Subcutaneous abdominal adipose tissue (tissue), 5 donors: ENCODE measurements around the gene MDM4.

Experiments
- H3K27ac ChIP-seq: one replicate; pipeline ENCODE4 v1.7.0; 2013; ENCODE audit warnings: low read depth, mild to moderate bottlenecking, inconsistent platforms, low read length, moderate library complexity
- H3K27me3 ChIP-seq, 5 donors: one replicate each; pipeline ENCODE4 v1.7.0; 2013; ENCODE audit warnings: low read length in 5 of 5, inconsistent platforms in 1 of 5; ENCODE audit not compliant: control insufficient read depth in 5 of 5, insufficient read depth in 4 of 5
- H3K36me3 ChIP-seq, 5 donors: one replicate each; pipeline ENCODE4 v1.7.0; 2013; ENCODE audit warnings: low read length in 5 of 5; ENCODE audit not compliant: control insufficient read depth in 5 of 5, insufficient read depth in 5 of 5
- H3K4me1 ChIP-seq, 5 donors: one replicate each; pipeline ENCODE4 v1.7.0; 2013; ENCODE audit warnings: low read length in 5 of 5, mild to moderate bottlenecking in 3 of 5, moderate library complexity in 1 of 5; ENCODE audit not compliant: control insufficient read depth in 5 of 5, insufficient read depth in 5 of 5
- H3K4me3 ChIP-seq, 5 donors: one replicate each; pipeline ENCODE4 v1.7.0; 2013; ENCODE audit warnings: low read length in 5 of 5, low read depth in 1 of 5
- H3K9ac ChIP-seq, 5 donors: one replicate each; pipeline ENCODE4 v1.7.0; 2013; ENCODE audit warnings: low read length in 5 of 5, mild to moderate bottlenecking in 4 of 5, moderate library complexity in 3 of 5
- H3K9me3 ChIP-seq, 5 donors: one replicate each; pipeline ENCODE4 v1.7.0; 2013; ENCODE audit warnings: low read length in 5 of 5; ENCODE audit not compliant: control insufficient read depth in 5 of 5
- donor health status: healthy.
- donor health status: healthy.
- donor health status: healthy.
- donor health status: healthy.
- donor health status: healthy.

The MDM4 gene

GRCh38 chr1:204487256-204487615 is 29.0 kb upstream of the MDM4 start:
- Histone ChIP-seq H3K4me3 (no peak overlapping the region), H3K9me3 (no peaks in the 10 kb centered on the region), H3K4me1 (peaks cover 6 to 57% (median 32%) of the 10 kb centered on the region in 5 donors), H3K9ac (no peak overlapping the region), H3K27ac (no peak overlapping the region), H3K36me3 (peaks cover 0 to 9% (median 5%) of the 10 kb centered on the region in 5 donors), H3K27me3 (no peaks in the 10 kb centered on the region)

GRCh38 chr1:204491655-204492054 is 24.6 kb upstream of the MDM4 start:
- peaks cover 8 to 54% (median 41%) of the 10 kb centered on the region in 5 donors for H3K4me1 ChIP-seq
- H3K4me3 ChIP-seq: peak overlapping the region in 3 of 5 donors; percentile 85 to 93 (median 88)
- no peaks in the 10 kb centered on the region for H3K27me3 ChIP-seq
- H3K27ac ChIP-seq: peak overlapping the region; percentile 73
- no peaks in the 10 kb centered on the region for H3K9me3 ChIP-seq
- peak overlapping the region in 4 of 5 donors; percentile 75 to 86 (median 80) for H3K9ac ChIP-seq
- peaks cover 0 to 9% (median 5%) of the 10 kb centered on the region in 5 donors for H3K36me3 ChIP-seq

DNA sequence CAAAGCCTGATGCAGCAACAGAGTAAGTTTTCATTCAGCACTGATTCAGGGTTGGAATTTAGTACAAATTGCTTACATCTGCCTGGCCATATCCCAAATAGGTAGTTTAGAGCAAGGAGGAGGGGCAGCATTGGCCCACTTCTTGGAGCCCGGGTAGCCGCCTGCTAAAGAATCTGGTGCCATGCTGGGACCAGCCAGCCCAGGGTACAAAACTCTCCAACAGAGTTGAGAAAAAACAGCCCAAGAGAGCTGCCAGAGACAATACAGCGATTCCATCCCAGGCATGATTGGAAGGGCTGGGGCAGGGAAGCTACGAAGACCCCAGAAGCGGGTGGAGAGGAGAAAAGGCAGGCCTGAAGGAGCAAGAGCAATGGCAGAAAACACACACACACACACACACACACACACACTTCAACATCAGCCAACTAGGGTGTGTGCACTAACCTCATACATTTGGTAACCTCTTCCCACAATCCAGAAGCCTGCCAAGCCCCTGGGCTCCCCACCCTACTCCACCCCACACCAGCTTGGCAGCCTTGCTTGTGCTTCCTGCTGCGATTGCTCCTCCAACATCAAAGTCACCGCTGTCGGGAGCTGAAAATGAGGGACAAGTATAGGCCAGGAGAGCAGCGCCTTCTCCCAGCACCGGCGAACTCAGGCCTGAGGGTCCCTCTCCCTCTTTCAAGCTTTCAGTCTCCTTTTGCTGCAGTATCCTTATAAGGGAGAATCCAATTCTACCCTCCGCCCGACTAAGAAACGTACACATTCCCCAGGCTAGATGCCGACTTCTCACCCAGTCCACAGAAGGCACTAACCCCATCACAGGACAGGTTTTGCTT is 22.8 kb upstream of the MDM4 start:
- Histone ChIP-seq H3K4me3 (peak overlapping the region; percentile 85 to 98 (median 93)), H3K27ac (peak overlapping the region; percentile 73), H3K27me3 (no peaks in the 10 kb centered on the region), H3K36me3 (peaks cover 0 to 8% (median 5%) of the 10 kb centered on the region in 5 donors), H3K4me1 (peaks cover 8 to 51% (median 41%) of the 10 kb centered on the region in 5 donors), H3K9me3 (no peaks in the 10 kb centered on the region), H3K9ac (peak overlapping the region; percentile 75 to 86 (median 81))

- Histone ChIP-seq H3K4me1 (peaks cover 8 to 52% (median 40%) of the 10 kb centered on the region in 5 donors), H3K27ac (peak overlapping the region; percentile 73), H3K9ac (peak overlapping the region; percentile 73 to 86 (median 77)), H3K4me3 (peak overlapping the region; percentile 85 to 98 (median 93)), H3K9me3 (no peaks in the 10 kb centered on the region), H3K36me3 (peaks cover 0 to 8% (median 5%) of the 10 kb centered on the region in 5 donors), H3K27me3 (no peaks in the 10 kb centered on the region)
Observed at GRCh38 chr1:204493984-204494280, 22.3 kb upstream of the MDM4 start.

GRCh38 chr1:204494281-204495077 is 21.7 kb upstream of the MDM4 start, which contains the start of gene PIK3C2B:
Gene PIK3C2B, minus strand, starts transcription at chr1:204494805. Its CDS starts 25,003 bp downstream, at chr1:204469802.
- Histone ChIP-seq H3K4me3 (peak within 1 kb of the TSS; percentile 85 to 98 (median 93)), H3K9me3 (no peaks in the 10 kb centered on the region), H3K36me3 (peaks cover 0 to 8% (median 5%) of the 10 kb centered on the region in 5 donors), H3K27ac (peak within 1 kb of the TSS; percentile 73), H3K4me1 (peaks cover 8 to 58% (median 45%) of the 10 kb centered on the region in 5 donors), H3K27me3 (no peaks in the 10 kb centered on the region), H3K9ac (peak within 1 kb of the TSS; percentile 75 to 86 (median 81))

GRCh38 chr1:204495078-204495753 is 21.0 kb upstream of the MDM4 start:
- Histone ChIP-seq H3K4me3 (peak overlapping the region; percentile 85 to 98 (median 88)), H3K4me1 (peaks cover 4 to 57% (median 45%) of the 10 kb centered on the region in 5 donors), H3K27me3 (no peaks in the 10 kb centered on the region), H3K9me3 (no peaks in the 10 kb centered on the region), H3K9ac (peak overlapping the region; percentile 21 to 86 (median 77)), H3K27ac (peak overlapping the region; percentile 73), H3K36me3 (peaks cover 0 to 2% (median 1%) of the 10 kb centered on the region in 5 donors)

DNA sequence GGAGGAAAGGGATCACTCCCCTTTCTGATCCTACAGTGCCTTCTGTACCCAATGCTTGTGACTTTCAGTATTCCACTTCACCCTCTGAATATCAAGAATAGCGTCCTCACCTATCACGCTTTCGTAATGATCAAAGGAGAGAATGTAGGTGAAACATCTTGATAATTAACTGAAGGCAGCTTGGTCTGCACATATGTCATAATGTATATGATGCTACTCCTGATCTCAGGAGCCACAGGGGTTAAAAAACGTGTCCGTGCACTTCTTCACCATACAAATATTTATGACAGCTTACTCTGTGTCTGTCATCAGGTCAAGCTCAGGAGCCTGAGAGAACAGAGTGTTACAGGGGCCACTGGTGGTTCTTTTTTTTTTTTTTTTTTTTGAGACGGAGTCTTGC is 20.4 kb upstream of the MDM4 start:
- Histone ChIP-seq H3K9ac (no peak overlapping the region), H3K9me3 (no peaks in the 10 kb centered on the region)

GRCh38 chr1:204498981-204499380 is 17.2 kb upstream of the MDM4 start:
- H3K27ac ChIP-seq: no peak overlapping the region
- H3K9ac ChIP-seq: no peak overlapping the region
- no peaks in the 10 kb centered on the region for H3K9me3 ChIP-seq
- H3K4me3 ChIP-seq: no peak overlapping the region
- no peaks in the 10 kb centered on the region for H3K27me3 ChIP-seq
- no peaks in the 10 kb centered on the region for H3K36me3 ChIP-seq
- peaks cover 0 to 26% (median 16%) of the 10 kb centered on the region in 5 donors for H3K4me1 ChIP-seq

More for the DNA sequence above, 20.4 kb upstream of the MDM4 start:
- Histone ChIP-seq H3K4me1 (peaks cover 4 to 53% (median 42%) of the 10 kb centered on the region in 5 donors), H3K27ac (no peak overlapping the region), H3K4me3 (no peak overlapping the region), H3K36me3 (no peaks in the 10 kb centered on the region), H3K27me3 (no peaks in the 10 kb centered on the region)

- Histone ChIP-seq H3K4me3 (no peak overlapping the region), H3K27me3 (no peaks in the 10 kb centered on the region), H3K27ac (no peak overlapping the region), H3K4me1 (peaks cover 0 to 22% (median 15%) of the 10 kb centered on the region in 5 donors), H3K36me3 (no peaks in the 10 kb centered on the region), H3K9me3 (no peaks in the 10 kb centered on the region), H3K9ac (no peak overlapping the region)
Observed at GRCh38 chr1:204499511-204500468, 16.4 kb upstream of the MDM4 start.
